Thyroid gland (tissue), 4 donors: ENCODE results near the gene CD46. TPM values are rescaled to one million over a fixed set of nuclear protein-coding genes. Genes with fewer than 3 reads are reported as not detected.
A peak's percentile ranks its signal among the peaks of the same experiment; 100 is the strongest.

Experiments used
- DNase-seq, 2 donors: peaks; one replicate each; pipeline ENCODE4 v3.0.0-alpha.2; 2019
- H3K27ac ChIP-seq, 3 donors: fragments of 200-600 bp; sonication (generic); 1 replicate in 2 of 3; 2 replicates in 1 of 3; pipeline ENCODE4 v1.5.1; 2016 to 2019; ENCODE audit warnings: mild to moderate bottlenecking in 1 of 3, moderate library complexity in 1 of 3
- H3K27me3 ChIP-seq: fragments of 200-600 bp; sonication (generic); one replicate; pipeline ENCODE4 v1.5.1; 2019
- H3K36me3 ChIP-seq, 2 donors: fragments of 200-600 bp; sonication (generic); one replicate each; pipeline ENCODE4 v1.5.1; 2016 to 2019
- H3K4me1 ChIP-seq, 2 donors: fragments of 200-600 bp; sonication (generic); one replicate each; pipeline ENCODE4 v1.5.1; 2017 to 2019
- H3K4me3 ChIP-seq, 3 donors: fragments of 200-600 bp; sonication (generic); replicated peaks in 1 of 3; 1 replicate in 2 of 3; 2 replicates in 1 of 3; pipeline ENCODE4 v1.5.1; 2016; ENCODE audit warnings: mild to moderate bottlenecking in 1 of 3
- H3K9me3 ChIP-seq: fragments of 200-600 bp; sonication (generic); one replicate; pipeline ENCODE4 v1.5.1; 2017
- POLR2A ChIP-seq, 2 donors: fragments of 450-650 bp; IDR thresholded peaks; one replicate each; pipeline ENCODE4 v1.6.1; 2017; ENCODE audit warnings: antibody characterized with exemption in 2 of 2, mild to moderate bottlenecking in 2 of 2, moderate library complexity in 1 of 2
- WGBS, 2 donors: methylation state at CpG; one replicate each; pipeline ENCODE4 v1.1.5; 2017; 5-methylcytosine and 5-hydroxymethylcytosine counted together
- intact Hi-C: fragments of 100-400 bp; cut with DNase I; formaldehyde crosslinking; loops from one replicate; pipeline ENCODE4 v1.15.1; 2023
- total RNA-seq, 4 donors: library from RNA; depleted of rRNA; stranded (reverse); fragments of >200 nt; gene quantifications; one replicate each; pipeline ENCODE4 v1.2.3, GENCODE V29; 2016
- TF ChIP-seq, protein P1 (sequence below), 6 experiments: fragments of 200-600 bp in 3 of 6; fragments of 450-650 bp in 3 of 6; sonication (generic) in 3 of 6; IDR thresholded peaks; one replicate each; pipeline ENCODE4 v1.5.1; 2016 to 2019; ENCODE audit warnings: antibody characterized with exemption in 6 of 6, mild to moderate bottlenecking in 2 of 6, inconsistent platforms in 1 of 6, moderate library complexity in 1 of 6

The CD46 gene
- total RNA-seq, 4 donors from 2014 or later: 135 to 275 (median 180) TPM

DNA sequence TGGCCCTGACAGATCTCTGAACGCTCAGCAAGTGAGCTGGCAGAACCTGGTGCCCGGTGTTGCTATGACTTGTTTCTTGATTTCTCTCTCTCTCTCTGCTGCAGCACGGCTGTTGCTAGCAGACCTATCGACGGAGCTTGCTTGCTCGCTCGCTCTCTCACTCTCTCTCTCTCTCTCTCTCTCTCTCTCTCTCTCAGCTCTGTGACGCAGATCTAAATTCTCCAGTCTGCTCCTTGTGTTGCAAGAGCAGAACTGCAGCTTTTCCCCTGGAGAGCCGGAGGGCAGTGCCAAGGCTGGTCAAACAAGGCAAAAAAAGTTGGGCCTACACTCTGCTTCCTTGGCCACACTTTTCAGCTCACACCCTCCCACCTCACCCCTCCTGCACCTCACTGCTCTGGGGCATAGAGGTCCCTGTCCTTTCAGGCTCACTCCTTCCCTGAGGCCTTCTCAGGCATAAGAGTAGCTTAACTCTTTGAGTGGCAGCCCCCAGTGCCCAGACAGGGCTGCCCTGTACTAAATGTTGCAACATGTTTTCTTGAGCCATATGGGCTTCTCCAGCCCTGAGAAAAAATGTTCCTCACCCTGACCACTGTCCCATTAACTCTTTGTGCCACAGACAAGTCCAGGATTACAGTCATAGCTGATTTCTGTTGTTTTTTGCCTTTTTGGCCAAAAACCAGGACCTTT, 72.2 kb downstream of the CD46 start:
- peaks cover 0 to 7% of the 10 kb centered on the region in 2 donors for H3K36me3 ChIP-seq
- 1% methylated on average over 9 of the region's 9 CpGs for WGBS, 2 donors
- peak; percentile 39 to 95 for TF ChIP-seq POLR2A (IDR thresholded peaks at IDR 0.05)
- TF ChIP-seq, protein P1, sequence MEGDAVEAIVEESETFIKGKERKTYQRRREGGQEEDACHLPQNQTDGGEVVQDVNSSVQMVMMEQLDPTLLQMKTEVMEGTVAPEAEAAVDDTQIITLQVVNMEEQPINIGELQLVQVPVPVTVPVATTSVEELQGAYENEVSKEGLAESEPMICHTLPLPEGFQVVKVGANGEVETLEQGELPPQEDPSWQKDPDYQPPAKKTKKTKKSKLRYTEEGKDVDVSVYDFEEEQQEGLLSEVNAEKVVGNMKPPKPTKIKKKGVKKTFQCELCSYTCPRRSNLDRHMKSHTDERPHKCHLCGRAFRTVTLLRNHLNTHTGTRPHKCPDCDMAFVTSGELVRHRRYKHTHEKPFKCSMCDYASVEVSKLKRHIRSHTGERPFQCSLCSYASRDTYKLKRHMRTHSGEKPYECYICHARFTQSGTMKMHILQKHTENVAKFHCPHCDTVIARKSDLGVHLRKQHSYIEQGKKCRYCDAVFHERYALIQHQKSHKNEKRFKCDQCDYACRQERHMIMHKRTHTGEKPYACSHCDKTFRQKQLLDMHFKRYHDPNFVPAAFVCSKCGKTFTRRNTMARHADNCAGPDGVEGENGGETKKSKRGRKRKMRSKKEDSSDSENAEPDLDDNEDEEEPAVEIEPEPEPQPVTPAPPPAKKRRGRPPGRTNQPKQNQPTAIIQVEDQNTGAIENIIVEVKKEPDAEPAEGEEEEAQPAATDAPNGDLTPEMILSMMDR (IDR thresholded peaks at IDR 0.05): peak in 5 of 6 experiments; percentile 22 to 100 (median 93)
- intact Hi-C loops: no loop called here
- peak; percentile 90 to 93 for DNase-seq
- peak overlapping the region in 2 of 3 donors; percentile 51 to 98 for H3K4me3 ChIP-seq
- no peaks in the 10 kb centered on the region for H3K27me3 ChIP-seq
- no peaks in the 10 kb centered on the region for H3K9me3 ChIP-seq
- H3K4me1 ChIP-seq: peaks cover 78 to 80% of the 10 kb centered on the region in 2 donors
- peak overlapping the region; percentile 97 to 100 (median 99) for H3K27ac ChIP-seq

DNA sequence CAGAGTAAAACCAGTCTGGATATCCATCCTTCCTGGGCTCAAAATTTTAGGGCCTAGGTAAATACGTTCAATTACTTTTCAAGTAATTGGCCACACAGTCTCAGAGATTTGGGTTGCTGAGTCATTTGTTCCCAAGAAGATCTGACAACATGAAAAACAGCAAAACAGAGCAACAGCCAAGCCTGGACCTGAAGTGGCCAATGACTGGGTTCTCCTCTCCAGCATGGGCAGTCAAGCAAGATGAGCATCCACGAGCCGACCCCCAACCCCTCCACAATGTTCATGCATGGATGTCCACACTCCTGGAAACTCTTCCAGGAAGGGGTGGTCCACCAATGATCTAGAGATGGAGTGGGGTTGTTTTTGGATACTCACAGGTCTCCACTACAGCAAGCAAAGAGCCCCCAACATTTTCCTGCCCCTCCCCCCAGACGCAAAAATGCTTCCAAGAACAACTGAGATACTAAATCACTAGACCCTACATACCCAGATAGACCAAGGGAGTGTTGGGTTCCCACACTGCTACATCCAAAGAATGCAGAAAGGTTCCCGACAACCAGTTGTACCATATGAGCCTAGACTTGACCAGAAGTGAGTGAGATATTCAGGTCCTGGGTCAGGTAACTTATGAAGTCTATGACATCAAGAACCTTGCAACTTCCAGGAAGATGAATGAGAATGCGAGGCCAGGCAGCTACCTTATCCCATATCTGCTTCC, 73.0 kb downstream of the CD46 start:
- peak; percentile 81 to 82 for DNase-seq
- 46 to 50% methylated on average over 6 of the region's 6 CpGs for WGBS, 2 donors
- Histone ChIP-seq H3K36me3 (peaks cover 0 to 7% of the 10 kb centered on the region in 2 donors), H3K4me3 (no peak overlapping the region), H3K9me3 (no peaks in the 10 kb centered on the region), H3K27ac (peak overlapping the region; percentile 97 to 100 (median 99)), H3K27me3 (no peaks in the 10 kb centered on the region), H3K4me1 (peaks cover 69 to 72% of the 10 kb centered on the region in 2 donors)
- no peak for TF ChIP-seq POLR2A (IDR thresholded peaks at IDR 0.05)
- TF ChIP-seq, protein P1 (IDR thresholded peaks at IDR 0.05): peak in 1 of 6 experiments; percentile 3
- intact Hi-C loops: no loop called here

DNA sequence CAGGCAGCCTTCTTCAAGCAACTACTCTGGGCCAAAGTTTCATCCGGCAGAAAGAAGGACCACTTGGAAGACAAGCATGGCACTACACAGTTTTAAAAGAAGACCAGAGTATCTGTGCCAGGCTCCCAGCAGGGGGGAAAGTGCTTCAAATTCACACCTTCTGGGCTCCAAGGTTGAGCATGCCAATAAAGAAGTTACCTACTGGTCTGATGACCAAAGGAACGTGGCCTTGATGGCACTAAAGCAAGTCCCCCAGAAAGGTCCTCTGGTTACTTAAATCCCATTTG, 73.5 kb downstream of the CD46 start:
- H3K36me3 ChIP-seq: peaks cover 0 to 7% of the 10 kb centered on the region in 2 donors
- TF ChIP-seq, protein P1 (IDR thresholded peaks at IDR 0.05): no peak
- no peak for TF ChIP-seq POLR2A (IDR thresholded peaks at IDR 0.05)
- no peaks in the 10 kb centered on the region for H3K9me3 ChIP-seq
- no peaks in the 10 kb centered on the region for H3K27me3 ChIP-seq
- peaks cover 65 to 68% of the 10 kb centered on the region in 2 donors for H3K4me1 ChIP-seq
- 43 to 47% methylated on average over 2 of the region's 2 CpGs for WGBS, 2 donors
- intact Hi-C loops: no loop called here
- peak overlapping the region; percentile 97 to 100 (median 99) for H3K27ac ChIP-seq
- DNase-seq: peak in 1 of 2 donors; percentile 3
- H3K4me3 ChIP-seq: no peak overlapping the region

DNA sequence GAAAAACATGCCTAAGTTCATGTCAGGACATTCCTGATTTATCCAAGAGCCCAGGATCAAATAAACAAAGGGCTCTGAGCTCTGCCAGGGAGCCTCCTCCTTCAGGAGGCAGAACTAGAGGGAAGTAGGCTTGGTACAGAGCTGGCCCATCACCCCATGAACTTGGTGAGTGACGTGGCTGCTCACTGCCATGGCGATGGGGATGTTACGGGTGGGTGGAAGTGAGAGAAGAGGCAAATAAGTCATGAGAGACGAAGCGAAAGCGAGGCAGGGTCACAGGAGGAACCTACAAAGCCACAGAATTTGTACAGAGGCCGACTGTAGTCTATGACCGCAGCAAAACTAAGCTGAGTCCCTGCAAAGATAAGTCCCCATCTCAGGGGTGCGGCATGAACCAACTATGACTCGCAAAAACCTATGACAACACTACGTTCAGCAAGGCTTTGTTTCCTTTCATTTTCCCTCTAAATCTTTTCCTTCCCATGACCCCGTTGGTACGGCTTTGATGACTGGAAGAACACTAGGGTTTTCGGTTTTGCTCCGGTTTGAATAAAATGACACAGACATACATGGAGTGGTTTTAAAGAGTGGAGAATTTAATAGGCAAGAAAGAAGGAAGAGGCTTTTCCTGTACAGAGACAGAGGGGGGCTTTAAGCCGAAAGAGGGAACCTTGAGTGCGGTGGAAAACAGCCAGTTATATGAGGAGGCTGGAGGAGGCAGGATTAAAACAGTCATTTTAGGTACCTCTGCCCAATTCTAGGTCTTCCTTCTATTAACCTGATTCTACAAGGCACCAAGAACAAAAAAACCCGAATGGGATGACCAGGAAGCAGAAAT, 74.1 kb downstream of the CD46 start:
- peak; percentile 36 to 52 for DNase-seq
- peak overlapping the region; percentile 97 to 100 (median 99) for H3K27ac ChIP-seq
- peaks cover 0 to 7% of the 10 kb centered on the region in 2 donors for H3K36me3 ChIP-seq
- H3K9me3 ChIP-seq: no peaks in the 10 kb centered on the region
- peak overlapping the region in 1 of 3 donors; percentile 9 for H3K4me3 ChIP-seq
- TF ChIP-seq POLR2A (IDR thresholded peaks at IDR 0.05): peak in 1 of 2 donors; percentile 18
- TF ChIP-seq, protein P1 (IDR thresholded peaks at IDR 0.05): no peak
- no peaks in the 10 kb centered on the region for H3K27me3 ChIP-seq
- H3K4me1 ChIP-seq: peaks cover 66 to 68% of the 10 kb centered on the region in 2 donors
- intact Hi-C loops: loop anchor here (2.0 kb wide), 1 partner anchor 43 kb away; no protein-coding TSS in a partner anchor
- WGBS, 2 donors: 60 to 69% methylated on average over 18 of the region's 18 CpGs
